OCI-LY1 (cell line): ENCODE data around the gene ADORA3.

Source experiments
- EZH2 ChIP-seq: fragments of 200-600 bp; sonication (generic), shearing (Covaris generic); IDR thresholded peaks from 2 replicates; pipeline ENCODE4 v1.8.0; 2017; ENCODE audit warnings: borderline replicate concordance, mixed run types, mild to moderate bottlenecking, antibody characterized with exemption, low read length, moderate library complexity, mixed read lengths
- TF ChIP-seq, protein P1 (sequence below): fragments of 200-600 bp; sonication (generic), shearing (Covaris generic); IDR thresholded peaks from 2 replicates; pipeline ENCODE4 v1.5.1; 2017; ENCODE audit warnings: mild to moderate bottlenecking, antibody characterized with exemption, low read length, moderate library complexity, mixed read lengths

DNA sequence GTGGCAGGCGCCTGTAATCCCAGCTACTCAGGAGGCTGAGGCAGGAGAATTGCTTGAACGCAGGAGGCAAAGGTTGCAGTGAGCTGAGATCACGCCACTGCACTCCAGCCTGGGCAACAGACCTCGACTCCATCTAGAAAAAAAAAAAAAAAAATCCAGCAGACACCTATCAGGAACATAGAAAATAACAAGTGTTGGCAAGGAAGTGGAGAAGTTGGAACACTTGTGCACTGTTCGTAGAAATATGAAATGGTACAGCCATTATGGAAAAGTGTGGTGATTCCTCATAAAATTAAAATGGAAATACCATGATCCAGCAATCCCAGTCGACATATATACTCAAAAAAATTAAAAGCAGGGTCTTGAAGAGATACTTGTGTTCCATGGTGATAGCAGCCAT lies 41.7 kb downstream of the ADORA3 start:
- TF ChIP-seq, protein P1, sequence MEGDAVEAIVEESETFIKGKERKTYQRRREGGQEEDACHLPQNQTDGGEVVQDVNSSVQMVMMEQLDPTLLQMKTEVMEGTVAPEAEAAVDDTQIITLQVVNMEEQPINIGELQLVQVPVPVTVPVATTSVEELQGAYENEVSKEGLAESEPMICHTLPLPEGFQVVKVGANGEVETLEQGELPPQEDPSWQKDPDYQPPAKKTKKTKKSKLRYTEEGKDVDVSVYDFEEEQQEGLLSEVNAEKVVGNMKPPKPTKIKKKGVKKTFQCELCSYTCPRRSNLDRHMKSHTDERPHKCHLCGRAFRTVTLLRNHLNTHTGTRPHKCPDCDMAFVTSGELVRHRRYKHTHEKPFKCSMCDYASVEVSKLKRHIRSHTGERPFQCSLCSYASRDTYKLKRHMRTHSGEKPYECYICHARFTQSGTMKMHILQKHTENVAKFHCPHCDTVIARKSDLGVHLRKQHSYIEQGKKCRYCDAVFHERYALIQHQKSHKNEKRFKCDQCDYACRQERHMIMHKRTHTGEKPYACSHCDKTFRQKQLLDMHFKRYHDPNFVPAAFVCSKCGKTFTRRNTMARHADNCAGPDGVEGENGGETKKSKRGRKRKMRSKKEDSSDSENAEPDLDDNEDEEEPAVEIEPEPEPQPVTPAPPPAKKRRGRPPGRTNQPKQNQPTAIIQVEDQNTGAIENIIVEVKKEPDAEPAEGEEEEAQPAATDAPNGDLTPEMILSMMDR: no peak
- no peak for TF ChIP-seq EZH2
